ENCODE data around the gene CCT2. TPM values are rescaled to one million over a fixed set of nuclear protein-coding genes. Genes with fewer than 3 reads are reported as not detected.

Gene CCT2
- total and polyA plus RNA-seq, 2 of the 8 experiments (the other 6 are each of a cell fraction or from before 2014, with no cell fraction given), result 244 to 419 TPM

DNA sequence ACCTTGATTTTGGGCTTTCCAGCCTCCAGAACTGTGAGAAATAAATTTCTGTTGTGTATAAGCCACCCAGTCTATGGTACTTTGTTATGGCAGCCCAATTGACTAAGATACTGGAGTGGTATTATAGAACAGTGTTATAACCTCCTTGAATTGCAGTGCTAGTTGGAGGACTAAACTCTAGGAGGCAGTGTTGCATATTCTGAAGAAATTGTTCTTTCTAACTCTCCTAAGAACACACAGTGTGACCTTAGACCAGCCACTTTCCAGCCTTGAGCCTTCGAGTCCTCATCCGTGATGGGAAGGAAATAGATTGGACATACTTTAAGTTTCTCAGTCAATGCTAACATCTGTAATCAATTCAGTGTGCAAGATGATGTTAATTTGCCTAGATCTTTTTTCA is 47.8 kb downstream of the CCT2 start (continued):
- TF ChIP-seq, protein P1, sequence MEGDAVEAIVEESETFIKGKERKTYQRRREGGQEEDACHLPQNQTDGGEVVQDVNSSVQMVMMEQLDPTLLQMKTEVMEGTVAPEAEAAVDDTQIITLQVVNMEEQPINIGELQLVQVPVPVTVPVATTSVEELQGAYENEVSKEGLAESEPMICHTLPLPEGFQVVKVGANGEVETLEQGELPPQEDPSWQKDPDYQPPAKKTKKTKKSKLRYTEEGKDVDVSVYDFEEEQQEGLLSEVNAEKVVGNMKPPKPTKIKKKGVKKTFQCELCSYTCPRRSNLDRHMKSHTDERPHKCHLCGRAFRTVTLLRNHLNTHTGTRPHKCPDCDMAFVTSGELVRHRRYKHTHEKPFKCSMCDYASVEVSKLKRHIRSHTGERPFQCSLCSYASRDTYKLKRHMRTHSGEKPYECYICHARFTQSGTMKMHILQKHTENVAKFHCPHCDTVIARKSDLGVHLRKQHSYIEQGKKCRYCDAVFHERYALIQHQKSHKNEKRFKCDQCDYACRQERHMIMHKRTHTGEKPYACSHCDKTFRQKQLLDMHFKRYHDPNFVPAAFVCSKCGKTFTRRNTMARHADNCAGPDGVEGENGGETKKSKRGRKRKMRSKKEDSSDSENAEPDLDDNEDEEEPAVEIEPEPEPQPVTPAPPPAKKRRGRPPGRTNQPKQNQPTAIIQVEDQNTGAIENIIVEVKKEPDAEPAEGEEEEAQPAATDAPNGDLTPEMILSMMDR (IDR thresholded peaks at IDR 0.05; ENCODE audit: control extremely low read depth in 1 of 3, insufficient read depth in 1 of 3, low read depth in 1 of 3, low read length in 3 of 3), result peak in 2 of 3 experiments; percentile 36 to 63; a peak in 2 of 4 replicates
- no peak for TF ChIP-seq TAF7 (optimal IDR thresholded peaks at IDR 0.05; ENCODE audit: borderline replicate concordance, low read depth, low read length)
- no peak for TF ChIP-seq CREB1 (IDR thresholded peaks at IDR 0.05)
